RWPE2 (cell line): ENCODE data around the gene PFDN2.

Experiments used
- ATAC-seq: fragments of 200-7000 bp; cut with Tn5 transposase; 3 replicates; pipeline ENCODE4 v1.9.1; 2021; ENCODE audit warnings: low read depth
- DNase-seq: peaks from one replicate; pipeline ENCODE4 v3.0.0-alpha.2; 2020; ENCODE audit warnings: low spot score
- H3K27ac ChIP-seq: fragments of 450-650 bp; 2 replicates; pipeline ENCODE4 v1.5.1; 2017; ENCODE audit warnings: mild to moderate bottlenecking; ENCODE audit not compliant: poor library complexity, severe bottlenecking
- H3K27me3 ChIP-seq: fragments of 250-450 bp; sonication (Bioruptor Pico); 2 replicates; pipeline ENCODE4 v1.5.1; 2021; ENCODE audit warnings: mild to moderate bottlenecking, moderate library complexity; ENCODE audit not compliant: insufficient read depth, poor library complexity, severe bottlenecking
- H3K36me3 ChIP-seq: fragments of 250-450 bp; sonication (Bioruptor Pico); 2 replicates; pipeline ENCODE4 v1.5.1; 2020; ENCODE audit warnings: low read depth, mild to moderate bottlenecking, moderate library complexity
- H3K4me1 ChIP-seq: fragments of 250-450 bp; sonication (Bioruptor Pico); 2 replicates; pipeline ENCODE4 v1.5.1; 2021; ENCODE audit warnings: mild to moderate bottlenecking, moderate library complexity; ENCODE audit not compliant: insufficient read depth, poor library complexity, severe bottlenecking
- H3K4me3 ChIP-seq: fragments of 250-450 bp; sonication (Bioruptor Pico); 2 replicates; pipeline ENCODE4 v1.5.1; 2021; ENCODE audit warnings: mild to moderate bottlenecking, moderate library complexity; ENCODE audit not compliant: severe bottlenecking
- H3K9me3 ChIP-seq: fragments of 250-450 bp; sonication (Bioruptor Pico); 2 replicates; pipeline ENCODE4 v1.5.1; 2021; ENCODE audit warnings: mild to moderate bottlenecking, moderate library complexity; ENCODE audit not compliant: severe bottlenecking
- CTCF ChIP-seq: fragments of 450-650 bp; IDR thresholded peaks from one replicate; pipeline ENCODE4 v1.5.1; 2017; ENCODE audit warnings: mild to moderate bottlenecking, moderate library complexity; ENCODE audit not compliant: poor library complexity, severe bottlenecking

Gene PFDN2

GRCh38 chr1:161106431-161106830 lies 11.4 kb downstream of the PFDN2 start:
- Histone ChIP-seq H3K4me3 (no peak overlapping the region), H3K27ac (no peak overlapping the region), H3K9me3 (no peaks in the 10 kb centered on the region), H3K36me3 (peaks cover 53% of the 10 kb centered on the region), H3K4me1 (peaks cover 5% of the 10 kb centered on the region), H3K27me3 (no peaks in the 10 kb centered on the region)
- DNase-seq (no peak), ATAC-seq (no peak)
- TF ChIP-seq CTCF = no peak

GRCh38 chr1:161100556-161100955 lies 17.3 kb downstream of the PFDN2 start:
- H3K27me3 ChIP-seq = no peaks in the 10 kb centered on the region
- no peaks in the 10 kb centered on the region for H3K9me3 ChIP-seq
- peaks cover 5% of the 10 kb centered on the region for H3K4me1 ChIP-seq
- no peak for ATAC-seq
- peaks cover 36% of the 10 kb centered on the region for H3K36me3 ChIP-seq
- no peak overlapping the region for H3K4me3 ChIP-seq
- DNase-seq = no peak
- no peak for TF ChIP-seq CTCF
- no peak overlapping the region for H3K27ac ChIP-seq

GRCh38 chr1:161099090-161099802 lies 18.6 kb downstream of the PFDN2 start:
- no peaks in the 10 kb centered on the region for H3K4me1 ChIP-seq
- H3K36me3 ChIP-seq = peaks cover 26% of the 10 kb centered on the region
- H3K9me3 ChIP-seq = no peaks in the 10 kb centered on the region
- TF ChIP-seq CTCF = no peak
- ATAC-seq (peak; percentile 6; the same call in 2 of the 3 replicates), DNase-seq (no peak)
- H3K27me3 ChIP-seq = no peaks in the 10 kb centered on the region
- H3K4me3 ChIP-seq = peak overlapping the region; percentile 53
- no peak overlapping the region for H3K27ac ChIP-seq

GRCh38 chr1:161098210-161099068 lies 19.4 kb downstream of the PFDN2 start, which contains the start of gene KLHDC9:
Gene KLHDC9, plus strand, starts transcription at chr1:161098361. Its CDS starts 175 bp downstream, at chr1:161098536.
- Histone ChIP-seq H3K27me3 (no peaks in the 10 kb centered on the region), H3K9me3 (no peaks in the 10 kb centered on the region), H3K36me3 (peaks cover 26% of the 10 kb centered on the region), H3K27ac (peak within 1 kb of the TSS; percentile 31), H3K4me3 (peak within 1 kb of the TSS; percentile 53), H3K4me1 (no peaks in the 10 kb centered on the region)
- TF ChIP-seq CTCF = peak; percentile 8
- ATAC-seq (peak; percentile 83), DNase-seq (peak; percentile 87)
